22Rv1 (cell line): ENCODE results near the gene RIBC1.

ENCODE experiments used
- ZFX ChIP-seq: fragments of 450-650 bp; IDR thresholded peaks from 2 replicates; pipeline ENCODE4 v1.6.1; 2017; ENCODE audit warnings: antibody characterized with exemption, borderline replicate concordance
- TF ChIP-seq, protein P1 (sequence below): fragments of 450-650 bp; IDR thresholded peaks from 2 replicates; pipeline ENCODE4 v1.5.1; 2017; ENCODE audit warnings: mild to moderate bottlenecking

DNA sequence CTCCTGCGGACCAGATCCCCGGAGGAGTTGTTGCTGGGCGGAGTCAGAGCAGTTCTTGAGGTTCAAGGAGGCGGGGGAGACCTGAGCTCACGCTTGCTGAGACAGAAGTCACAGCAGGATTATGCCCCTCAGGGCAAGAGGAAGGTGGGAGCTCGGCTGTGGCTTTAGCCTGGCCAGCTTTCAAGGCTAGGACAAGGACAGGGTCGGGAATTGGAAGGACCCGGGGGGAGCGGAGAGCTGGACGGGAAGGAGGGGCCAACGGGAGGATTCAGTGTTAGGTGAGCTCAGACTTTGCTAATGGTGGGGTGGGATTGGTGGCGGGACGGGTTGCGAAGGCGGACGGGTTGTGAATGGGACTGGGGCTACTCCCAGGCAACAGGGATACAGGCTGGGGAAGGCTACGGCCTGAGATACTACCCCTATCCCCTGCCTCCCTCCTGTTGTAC is at the start of gene RIBC1:
- TF ChIP-seq, protein P1, sequence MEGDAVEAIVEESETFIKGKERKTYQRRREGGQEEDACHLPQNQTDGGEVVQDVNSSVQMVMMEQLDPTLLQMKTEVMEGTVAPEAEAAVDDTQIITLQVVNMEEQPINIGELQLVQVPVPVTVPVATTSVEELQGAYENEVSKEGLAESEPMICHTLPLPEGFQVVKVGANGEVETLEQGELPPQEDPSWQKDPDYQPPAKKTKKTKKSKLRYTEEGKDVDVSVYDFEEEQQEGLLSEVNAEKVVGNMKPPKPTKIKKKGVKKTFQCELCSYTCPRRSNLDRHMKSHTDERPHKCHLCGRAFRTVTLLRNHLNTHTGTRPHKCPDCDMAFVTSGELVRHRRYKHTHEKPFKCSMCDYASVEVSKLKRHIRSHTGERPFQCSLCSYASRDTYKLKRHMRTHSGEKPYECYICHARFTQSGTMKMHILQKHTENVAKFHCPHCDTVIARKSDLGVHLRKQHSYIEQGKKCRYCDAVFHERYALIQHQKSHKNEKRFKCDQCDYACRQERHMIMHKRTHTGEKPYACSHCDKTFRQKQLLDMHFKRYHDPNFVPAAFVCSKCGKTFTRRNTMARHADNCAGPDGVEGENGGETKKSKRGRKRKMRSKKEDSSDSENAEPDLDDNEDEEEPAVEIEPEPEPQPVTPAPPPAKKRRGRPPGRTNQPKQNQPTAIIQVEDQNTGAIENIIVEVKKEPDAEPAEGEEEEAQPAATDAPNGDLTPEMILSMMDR, result no peak
- no peak for TF ChIP-seq ZFX
